ENCODE data around the gene CSTF1.
"Not testable (repeated sequence)": the region's sequence is repeated elsewhere in the genome, so short reads cannot be mapped to it uniquely, and the experiment has no call there.

The CSTF1 gene

DNA sequence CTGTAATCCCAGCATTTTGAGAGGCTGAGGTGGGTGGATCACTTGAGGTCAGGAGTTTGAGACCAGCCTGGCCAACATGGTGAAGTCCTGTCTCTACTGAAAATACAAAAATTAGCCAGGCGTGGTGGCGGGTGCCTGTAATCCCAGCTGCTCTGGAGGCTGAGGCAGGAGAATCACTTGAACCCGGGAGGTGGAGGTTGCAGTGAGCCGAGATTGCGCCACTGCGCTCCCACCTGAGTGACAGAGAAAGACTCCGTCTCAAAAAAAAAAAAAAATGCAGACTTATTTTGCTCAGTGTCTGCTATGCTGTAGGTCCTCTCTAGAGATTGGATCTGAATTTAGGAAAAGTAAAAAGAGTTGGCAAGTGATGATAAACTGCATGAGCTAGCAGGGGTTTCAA is 18.8 kb downstream of the CSTF1 start:
- DNase-seq: not testable (repeated sequence)

GRCh38 chr20:56411759-56412472 is 19.5 kb downstream of the CSTF1 start, which contains the start of gene CASS4:
TSS of gene CASS4 (plus strand) at chr20:56412260. CDS start at chr20:56412459, 199 bp downstream.
- peak; percentile 15 for DNase-seq

GRCh38 chr20:56412473-56412790 is 20.0 kb downstream of the CSTF1 start:
- DNase-seq: no peak

- no peak for DNase-seq
These were observed 20.5 kb downstream of the CSTF1 start for GRCh38 chr20:56412949-56413348.

DNA sequence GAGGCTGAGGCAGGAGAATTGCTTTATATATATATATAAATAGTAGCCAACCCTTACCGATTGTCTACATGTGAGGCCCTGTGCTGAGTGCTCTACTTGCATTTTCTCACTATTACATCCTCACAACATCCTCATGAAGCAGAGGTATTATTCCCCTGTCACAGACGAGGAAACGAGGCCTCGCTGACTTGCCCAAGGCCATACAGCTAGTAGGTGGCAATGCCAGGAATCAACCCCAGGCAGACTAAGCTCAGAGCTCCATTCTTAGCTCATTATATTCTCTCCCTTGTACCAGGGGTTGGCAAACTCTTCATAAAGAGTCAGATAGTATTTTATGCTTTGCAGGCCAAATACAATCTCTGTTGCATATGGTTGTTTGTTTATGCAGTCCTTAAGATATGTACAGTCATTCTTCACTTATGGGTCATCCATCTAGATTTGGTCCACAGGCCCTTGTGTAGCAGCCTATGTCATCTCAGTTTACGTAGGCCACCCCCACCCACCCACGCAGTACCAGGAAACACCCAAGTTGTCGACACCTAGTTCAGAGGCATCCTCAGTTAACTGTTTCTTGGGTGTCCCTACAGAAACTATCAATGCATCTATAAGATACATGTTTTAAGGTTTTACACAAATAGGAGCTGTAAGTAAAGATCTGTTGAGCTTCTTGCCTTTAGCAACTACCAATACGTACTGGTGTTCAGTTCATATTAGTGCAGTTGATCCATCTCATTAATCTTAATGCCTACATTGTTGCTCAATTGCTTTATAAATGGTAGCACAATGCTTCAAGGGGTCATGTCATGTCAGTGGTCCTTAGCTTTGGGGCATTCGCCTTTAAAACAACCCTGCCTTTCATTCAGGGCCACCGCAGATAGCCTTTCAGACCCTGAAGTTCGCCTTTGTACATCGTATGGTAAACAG is 22.7 kb downstream of the CSTF1 start:
- DNase-seq: peak; percentile 31

GRCh38 chr20:56417402-56417801 is 25.0 kb downstream of the CSTF1 start:
- DNase-seq: no peak

GRCh38 chr20:56417911-56418310 is 25.5 kb downstream of the CSTF1 start:
- DNase-seq: no peak

DNA sequence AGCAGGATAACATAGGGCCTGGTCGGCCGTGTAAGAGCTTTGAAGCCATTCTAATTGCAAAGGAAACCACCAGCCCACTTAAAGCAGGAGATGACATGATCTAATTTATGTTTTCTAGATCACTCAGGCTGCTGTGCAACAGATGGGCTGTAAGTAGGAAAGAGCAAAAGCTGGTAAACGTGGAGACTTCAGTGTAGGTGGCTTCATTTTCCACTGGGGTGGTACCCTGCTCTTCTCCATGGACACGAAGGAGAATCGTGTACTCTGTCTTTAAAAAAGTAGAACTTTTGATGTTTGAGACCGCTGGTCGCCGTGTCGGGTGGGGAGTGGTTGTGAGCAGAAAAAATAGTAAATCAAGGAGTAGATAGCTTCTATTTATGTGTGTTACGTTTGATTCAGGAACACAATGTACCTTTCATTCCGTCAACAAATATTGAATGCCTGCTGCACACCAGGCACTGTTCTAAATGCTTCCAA is 26.0 kb downstream of the CSTF1 start:
- DNase-seq: no peak

DNA sequence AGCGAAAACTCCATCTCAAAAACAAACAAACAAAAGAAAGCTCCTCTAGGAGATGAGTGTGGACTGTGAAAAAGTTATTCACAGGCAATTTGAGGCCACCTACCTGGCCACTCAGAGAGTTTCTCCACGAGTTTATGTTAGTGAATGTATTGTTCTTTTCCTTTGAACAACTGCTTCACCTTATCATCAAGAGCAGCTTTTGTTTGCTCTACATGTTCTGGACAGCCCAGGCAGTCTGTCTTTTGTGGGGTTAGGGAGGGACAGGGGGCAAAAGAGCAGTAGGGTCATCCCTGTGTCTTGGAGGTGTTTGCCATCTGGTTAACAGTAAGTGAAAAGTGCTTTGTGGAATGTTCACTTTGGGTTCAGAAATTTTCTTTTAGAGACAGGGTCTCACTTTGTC is 27.6 kb downstream of the CSTF1 start:
- no peak for DNase-seq

DNA sequence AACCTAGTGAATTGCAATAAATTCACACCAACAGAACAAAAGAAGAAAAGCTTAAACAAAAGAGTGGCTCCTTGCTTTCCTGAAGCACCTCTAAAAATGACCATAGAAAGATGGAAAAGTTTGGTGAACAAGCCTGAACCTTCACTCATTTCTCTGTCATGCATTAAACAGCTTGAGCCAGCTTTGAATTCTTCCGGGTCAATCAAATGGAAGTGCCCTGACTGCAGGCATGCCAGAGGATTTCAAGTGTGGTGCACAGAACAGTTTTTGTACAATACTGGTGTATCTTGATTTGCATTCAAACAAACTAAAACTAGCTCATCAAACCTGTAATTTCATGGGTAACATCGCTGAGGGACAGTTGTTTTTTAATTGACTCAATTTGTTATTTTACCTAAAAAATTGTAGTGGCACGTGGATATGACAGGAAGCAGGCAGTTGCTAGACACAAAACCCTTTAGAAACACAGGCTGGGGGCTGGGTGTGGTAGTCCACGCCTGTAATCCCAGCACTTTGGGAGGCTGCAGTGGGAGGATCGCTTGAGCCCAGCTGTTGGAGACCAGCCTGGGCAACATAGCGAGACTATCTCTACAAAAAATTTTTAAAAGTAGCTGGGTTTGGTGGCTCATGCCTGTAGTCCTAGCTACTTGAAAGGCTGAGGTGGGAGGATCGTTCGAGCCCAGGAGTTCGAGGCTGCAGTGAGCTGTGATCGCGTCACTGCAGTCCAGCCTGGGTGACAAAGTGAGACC is 28.7 kb downstream of the CSTF1 start:
- no peak for DNase-seq

DNA sequence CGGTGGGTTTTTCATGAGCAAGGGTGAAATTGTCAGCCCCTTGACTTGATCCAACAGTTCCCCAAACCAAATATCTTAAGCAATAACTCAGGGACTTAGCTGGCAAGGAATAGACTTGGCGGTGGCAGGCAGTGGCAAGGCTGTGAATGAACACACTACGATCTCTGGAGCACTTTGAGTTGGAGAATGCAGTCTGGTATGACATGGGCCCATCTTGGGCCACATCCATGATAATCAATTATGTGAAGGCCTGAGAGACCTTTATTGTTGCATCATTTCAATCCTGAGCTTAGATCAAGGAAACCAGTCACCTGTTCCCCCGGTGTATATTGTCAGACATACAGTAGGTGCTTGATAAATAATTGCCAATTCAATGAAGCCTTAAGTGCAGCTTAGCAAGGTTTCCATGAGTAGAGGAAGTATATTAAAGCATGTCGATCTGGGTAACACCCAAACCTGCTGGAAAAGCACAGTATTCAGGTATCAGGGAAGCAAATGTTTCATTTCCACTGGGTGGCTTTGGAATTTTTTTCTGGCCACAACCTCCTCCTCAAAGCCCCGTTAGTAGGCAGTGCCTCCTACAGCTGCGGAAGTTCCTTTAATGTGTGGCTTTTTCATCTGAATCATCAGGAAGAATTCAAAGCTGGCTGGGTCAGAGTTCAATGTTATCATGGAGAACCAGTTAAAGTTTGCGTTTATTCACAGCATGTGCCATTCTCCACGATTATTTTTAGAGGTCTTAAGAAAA is 29.8 kb downstream of the CSTF1 start:
- DNase-seq: no peak

GRCh38 chr20:56422824-56423189 is 30.4 kb downstream of the CSTF1 start:
- no peak for DNase-seq

DNA sequence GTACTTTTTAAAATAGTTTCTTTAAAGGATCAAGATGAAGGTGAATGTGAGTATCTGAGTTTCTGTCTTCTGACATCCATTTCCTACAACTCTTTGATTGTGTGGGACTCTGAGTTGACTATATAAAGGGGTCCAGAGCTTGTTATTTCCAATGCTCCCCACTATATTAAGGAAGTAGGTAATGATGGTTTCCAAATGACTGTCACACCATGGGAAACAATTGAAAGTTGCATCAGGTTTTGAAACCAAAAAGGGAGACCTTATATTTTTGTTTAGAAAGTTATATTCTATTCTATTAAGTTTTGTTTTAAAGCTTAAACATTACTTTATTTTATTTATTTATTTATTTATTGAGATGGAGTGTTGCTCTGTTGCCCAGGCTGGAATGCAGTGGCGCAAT is 30.8 kb downstream of the CSTF1 start:
- no peak for DNase-seq

GRCh38 chr20:56423886-56424285 is 31.4 kb downstream of the CSTF1 start:
- no peak for DNase-seq

DNA sequence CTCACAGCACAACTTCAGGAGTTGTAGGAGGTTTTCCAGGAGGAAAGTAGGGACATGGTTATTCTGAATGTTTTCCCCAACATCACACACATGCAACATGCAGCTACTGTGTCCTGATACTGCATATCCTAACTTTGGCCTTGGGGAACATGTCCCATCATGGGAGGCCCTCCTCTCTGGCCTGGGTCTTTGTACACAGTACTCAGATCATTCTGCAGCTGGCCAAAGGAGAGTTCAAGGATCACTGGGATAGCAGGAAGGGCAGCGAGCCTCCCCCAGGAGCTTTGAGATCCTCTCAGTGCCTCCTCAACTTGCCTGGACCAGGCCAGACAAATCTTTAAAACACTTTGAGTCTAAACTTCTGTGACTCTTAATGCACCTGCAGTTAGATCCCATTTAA is 32.5 kb downstream of the CSTF1 start:
- DNase-seq: no peak

GRCh38 chr20:56426026-56426425 is 33.6 kb downstream of the CSTF1 start:
- DNase-seq: no peak

DNA sequence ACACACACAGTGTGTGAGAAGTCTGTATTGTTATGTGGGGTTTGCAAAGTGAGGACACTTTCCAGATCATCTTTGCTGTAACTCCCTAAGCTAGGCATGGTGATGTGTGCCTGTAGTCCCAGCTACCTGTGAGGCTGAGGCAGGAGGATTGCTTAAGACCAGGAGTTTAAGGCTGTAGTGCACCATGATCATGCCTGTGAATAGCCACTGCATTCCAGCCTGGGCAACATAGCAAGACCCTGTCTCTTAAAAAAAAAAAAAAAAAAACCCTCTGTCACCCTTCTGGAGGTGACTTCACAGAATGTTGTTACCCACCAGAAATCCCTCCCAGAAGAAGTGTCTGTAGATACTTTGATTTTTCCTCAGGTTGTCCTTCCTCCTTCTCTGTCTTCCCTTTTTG is 34.5 kb downstream of the CSTF1 start:
- no peak for DNase-seq

GRCh38 chr20:56427797-56428196 is 35.4 kb downstream of the CSTF1 start:
- DNase-seq: no peak

- DNase-seq: no peak
These were observed 36.0 kb downstream of the CSTF1 start for GRCh38 chr20:56428410-56428809.

DNA sequence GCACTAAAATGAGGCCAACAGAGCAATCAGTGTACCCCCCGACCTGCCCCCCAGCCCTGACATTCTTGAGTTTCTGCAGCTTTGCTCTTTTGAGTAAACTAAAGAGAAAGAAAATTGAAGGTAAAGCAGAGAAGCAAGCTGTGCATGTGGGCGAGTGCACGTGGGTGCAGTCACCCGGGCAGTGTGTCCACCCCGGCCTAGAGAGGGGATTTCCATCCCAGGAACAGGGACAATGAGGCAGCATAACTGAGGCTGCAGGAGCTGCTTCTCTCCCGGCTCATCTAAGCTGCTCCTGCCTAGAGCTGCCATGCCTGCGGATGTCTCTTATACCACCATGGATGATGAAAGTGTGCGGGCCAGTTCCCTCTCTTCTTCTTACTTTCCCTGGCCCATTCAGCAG is 36.4 kb downstream of the CSTF1 start:
- no peak for DNase-seq

- no peak for DNase-seq
These were observed 37.1 kb downstream of the CSTF1 start for GRCh38 chr20:56429502-56429901.

- no peak for DNase-seq
These were observed 37.5 kb downstream of the CSTF1 start for GRCh38 chr20:56429941-56430340.

- DNase-seq: no peak
These were observed 38.0 kb downstream of the CSTF1 start for GRCh38 chr20:56430461-56430860.

All from activated gamma-delta T cell treated with Interleukin-2 at 50 U/mL for 16 hours (primary cell).